Neural cell (in vitro differentiated cells): Measurements from ENCODE around the gene KIF2A. TPM values are rescaled to one million over a fixed set of nuclear protein-coding genes. Genes with fewer than 3 reads are reported as not detected.

Experiments
- H2AFZ ChIP-seq: fragments of 200-600, 300-800 bp; sonication (generic), shearing (Covaris generic); 2 replicates; pipeline ENCODE4 v1.6.0; 2014; ENCODE audit warnings: low read depth, mild to moderate bottlenecking, antibody characterized with exemption, low read length, moderate library complexity
- H3F3A ChIP-seq: fragments of 200-600 bp; shearing (Covaris generic); 2 replicates; pipeline ENCODE4 v1.6.1; 2016; ENCODE audit warnings: mild to moderate bottlenecking, moderate library complexity, mixed read lengths, antibody characterized with exemption, low read length; ENCODE audit not compliant: insufficient read depth, poor library complexity, severe bottlenecking
- H3K27ac ChIP-seq: fragments of 200-600, 300-800 bp; sonication (generic), shearing (Covaris generic); 2 replicates; pipeline ENCODE4 v1.5.1; 2014; ENCODE audit warnings: mild to moderate bottlenecking, low read length, moderate library complexity
- H3K27me3 ChIP-seq: fragments of 300-800, 200-600 bp; sonication (generic), shearing (Covaris generic); 2 replicates; pipeline ENCODE4 v1.6.0; 2014; ENCODE audit warnings: mild to moderate bottlenecking, low read depth, low read length, moderate library complexity; ENCODE audit not compliant: insufficient read depth
- H3K36me3 ChIP-seq: fragments of 300-800, 200-600 bp; sonication (generic), shearing (Covaris generic); 2 replicates; pipeline ENCODE4 v1.5.1; 2014; ENCODE audit warnings: mild to moderate bottlenecking, antibody characterized with exemption, low read length, moderate library complexity; ENCODE audit not compliant: insufficient read depth
- H3K4me2 ChIP-seq: fragments of 300-800, 200-600 bp; sonication (generic), shearing (Covaris generic); 2 replicates; pipeline ENCODE4 v1.6.0; 2014; ENCODE audit warnings: mild to moderate bottlenecking, low read length
- H3K4me3 ChIP-seq: fragments of 300-800, 200-600 bp; sonication (generic), shearing (Covaris generic); 2 replicates; pipeline ENCODE4 v1.5.1; 2014; ENCODE audit warnings: mild to moderate bottlenecking, low read length, moderate library complexity
- H3K79me2 ChIP-seq: fragments of 200-600 bp; shearing (Covaris generic); replicated peaks from 2 replicates; pipeline ENCODE4 v1.6.0; 2014; ENCODE audit warnings: mild to moderate bottlenecking, low read length, moderate library complexity; ENCODE audit not compliant: insufficient read depth
- H3K9ac ChIP-seq: fragments of 300-800, 200-600 bp; sonication (generic), shearing (Covaris generic); 2 replicates; pipeline ENCODE4 v1.6.1; 2016; ENCODE audit warnings: mild to moderate bottlenecking, low read length, mixed read lengths
- H3K9me2 ChIP-seq: fragments of 200-600 bp; shearing (Covaris generic); 2 replicates; pipeline ENCODE4 v1.6.1; 2016; ENCODE audit warnings: mild to moderate bottlenecking, low read length, mixed read lengths; ENCODE audit not compliant: insufficient read depth
- H3K9me3 ChIP-seq: fragments of 200-600, 300-800 bp; sonication (generic), shearing (Covaris generic); 2 replicates; pipeline ENCODE4 v1.6.1; 2016; ENCODE audit warnings: mild to moderate bottlenecking, mixed run types, low read length, moderate library complexity, mixed read lengths
- H4K20me1 ChIP-seq: fragments of 200-600 bp; shearing (Covaris generic); 2 replicates; pipeline ENCODE4 v1.6.1; 2016; ENCODE audit warnings: mild to moderate bottlenecking, mixed run types; ENCODE audit not compliant: insufficient read depth
- EP300 ChIP-seq: fragments of 450-650 bp; conservative IDR thresholded peaks from 2 replicates; pipeline ENCODE4 v1.6.1; 2014; ENCODE audit warnings: antibody characterized with exemption, mild to moderate bottlenecking, moderate library complexity; ENCODE audit not compliant: poor library complexity, severe bottlenecking
- EZH2 ChIP-seq: fragments of 200-600, 300-800 bp; shearing (Covaris generic), sonication (generic); IDR thresholded peaks from 2 replicates; pipeline ENCODE4 v1.6.1; 2014; ENCODE audit warnings: antibody characterized with exemption, low read length, borderline replicate concordance, mild to moderate bottlenecking; ENCODE audit not compliant: insufficient read depth, poor library complexity, severe bottlenecking
- MXI1 ChIP-seq: fragments of 450-650 bp; conservative IDR thresholded peaks from 2 replicates; pipeline ENCODE4 v1.6.1; 2014; ENCODE audit warnings: antibody characterized with exemption, mild to moderate bottlenecking; ENCODE audit not compliant: poor library complexity, severe bottlenecking
- POLR2AphosphoS5 ChIP-seq: IDR thresholded peaks from 2 replicates; pipeline ENCODE4 v1.6.1; 2012
- RAD21 ChIP-seq: fragments of 450-650 bp; conservative IDR thresholded peaks from 2 replicates; pipeline ENCODE4 v1.6.1; 2014; ENCODE audit warnings: antibody characterized with exemption, mild to moderate bottlenecking, moderate library complexity
- SMC3 ChIP-seq: fragments of 450-650 bp; conservative IDR thresholded peaks from 2 replicates; pipeline ENCODE4 v1.6.1; 2014; ENCODE audit warnings: antibody characterized with exemption, mild to moderate bottlenecking, moderate library complexity; ENCODE audit not compliant: poor library complexity
- TAF1 ChIP-seq: IDR thresholded peaks from 2 replicates; pipeline ENCODE4 v1.6.1; 2012; ENCODE audit warnings: low read depth
- polyA plus RNA-seq: library from polyadenylated mRNA; depleted of rRNA; stranded (reverse); fragments of >200 nt; gene quantifications from 2 replicates; pipeline ENCODE4 v1.2.3, GENCODE V29; 2014
- TF ChIP-seq, protein P1 (sequence below): fragments of 450-650 bp; IDR thresholded peaks from 2 replicates; pipeline ENCODE4 v1.5.1; 2014; ENCODE audit warnings: antibody characterized with exemption, mild to moderate bottlenecking, moderate library complexity; ENCODE audit not compliant: poor library complexity, severe bottlenecking
- TF ChIP-seq, protein P2 (sequence below): IDR thresholded peaks from 2 replicates; pipeline ENCODE4 v1.6.1; 2012; ENCODE audit warnings: borderline replicate concordance

Gene KIF2A
- polyA plus RNA-seq, 1 donor from 2014 or later, result 68.4 TPM

DNA sequence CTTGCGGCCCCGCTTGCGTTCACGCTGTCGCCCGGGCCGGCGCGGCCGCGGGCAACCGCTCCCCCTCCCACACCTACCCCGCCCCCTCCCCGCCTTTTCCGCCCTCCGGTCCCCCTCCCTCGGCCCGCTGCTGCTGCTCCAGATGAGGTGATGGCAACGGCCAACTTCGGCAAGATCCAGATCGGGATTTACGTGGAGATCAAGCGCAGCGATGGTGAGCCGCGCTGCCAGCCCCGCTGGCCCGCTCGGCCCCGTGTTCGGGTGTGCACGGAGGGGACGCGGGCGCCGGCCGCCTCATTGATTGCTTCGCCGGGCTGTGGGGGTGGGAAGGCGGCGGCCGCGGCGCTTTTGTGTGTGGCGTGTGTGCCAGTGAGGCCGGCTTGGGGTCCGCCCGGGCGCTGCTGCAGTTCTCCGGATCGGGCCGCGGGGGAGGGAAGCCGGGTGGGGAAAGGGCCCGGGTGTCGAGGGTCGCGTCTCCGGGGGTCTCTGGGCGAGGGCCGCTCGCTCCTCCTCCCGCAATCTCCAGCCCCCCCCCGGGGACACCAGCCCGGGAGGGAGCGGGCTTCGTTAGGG lies 403 bp downstream of the KIF2A start:
- TF ChIP-seq TAF1, result no peak
- peak; percentile 61 for TF ChIP-seq POLR2AphosphoS5
- no peak for TF ChIP-seq SMC3
- TF ChIP-seq RAD21, result no peak
- no peak for TF ChIP-seq EP300
- TF ChIP-seq, protein P1, sequence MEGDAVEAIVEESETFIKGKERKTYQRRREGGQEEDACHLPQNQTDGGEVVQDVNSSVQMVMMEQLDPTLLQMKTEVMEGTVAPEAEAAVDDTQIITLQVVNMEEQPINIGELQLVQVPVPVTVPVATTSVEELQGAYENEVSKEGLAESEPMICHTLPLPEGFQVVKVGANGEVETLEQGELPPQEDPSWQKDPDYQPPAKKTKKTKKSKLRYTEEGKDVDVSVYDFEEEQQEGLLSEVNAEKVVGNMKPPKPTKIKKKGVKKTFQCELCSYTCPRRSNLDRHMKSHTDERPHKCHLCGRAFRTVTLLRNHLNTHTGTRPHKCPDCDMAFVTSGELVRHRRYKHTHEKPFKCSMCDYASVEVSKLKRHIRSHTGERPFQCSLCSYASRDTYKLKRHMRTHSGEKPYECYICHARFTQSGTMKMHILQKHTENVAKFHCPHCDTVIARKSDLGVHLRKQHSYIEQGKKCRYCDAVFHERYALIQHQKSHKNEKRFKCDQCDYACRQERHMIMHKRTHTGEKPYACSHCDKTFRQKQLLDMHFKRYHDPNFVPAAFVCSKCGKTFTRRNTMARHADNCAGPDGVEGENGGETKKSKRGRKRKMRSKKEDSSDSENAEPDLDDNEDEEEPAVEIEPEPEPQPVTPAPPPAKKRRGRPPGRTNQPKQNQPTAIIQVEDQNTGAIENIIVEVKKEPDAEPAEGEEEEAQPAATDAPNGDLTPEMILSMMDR, result no peak
- H3K4me2 ChIP-seq, result no peak overlapping the region

DNA sequence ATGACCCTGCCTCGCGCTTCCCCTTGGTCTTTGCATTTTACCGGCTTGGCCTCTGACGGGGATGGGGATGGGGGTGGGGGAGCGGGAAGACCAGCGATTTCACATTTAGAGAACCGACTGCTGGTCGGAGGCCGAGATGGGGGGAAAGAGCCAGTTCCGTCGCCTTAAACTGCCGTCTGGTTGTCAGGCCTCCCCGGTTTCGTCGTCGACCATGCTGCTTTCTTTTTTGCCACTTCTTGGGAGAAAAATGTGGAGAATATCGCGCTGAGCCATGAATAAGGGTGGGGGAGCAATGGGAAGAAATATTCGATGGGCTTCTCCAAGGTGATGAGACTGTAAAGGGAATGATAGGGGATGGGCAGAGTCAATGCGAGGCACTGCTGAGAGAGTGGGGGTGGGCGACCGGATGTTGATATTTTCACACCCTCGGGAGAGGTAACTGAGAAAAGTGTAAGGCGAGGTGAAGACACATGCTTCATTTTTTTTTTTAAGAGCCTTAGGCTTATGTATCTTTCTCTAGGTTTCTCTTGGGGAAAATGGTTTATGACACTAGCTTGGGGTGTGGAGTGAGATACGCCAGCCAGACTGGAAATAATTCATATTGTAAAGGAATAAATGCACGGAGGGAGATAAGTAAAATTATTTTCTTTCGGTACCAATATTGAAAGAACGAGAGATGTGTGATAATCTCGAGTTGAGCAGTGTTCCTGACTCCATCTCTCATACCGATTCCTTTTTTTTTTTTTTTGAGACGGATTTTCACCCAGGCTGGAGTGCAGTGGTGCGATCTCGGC lies 1.1 kb downstream of the KIF2A start:
- TF ChIP-seq MXI1 (peak; percentile 86), RAD21 (no peak), TAF1 (no peak), EP300 (no peak), POLR2AphosphoS5 (peak; percentile 71), SMC3 (no peak), EZH2 (no peak)
- TF ChIP-seq, protein P2, sequence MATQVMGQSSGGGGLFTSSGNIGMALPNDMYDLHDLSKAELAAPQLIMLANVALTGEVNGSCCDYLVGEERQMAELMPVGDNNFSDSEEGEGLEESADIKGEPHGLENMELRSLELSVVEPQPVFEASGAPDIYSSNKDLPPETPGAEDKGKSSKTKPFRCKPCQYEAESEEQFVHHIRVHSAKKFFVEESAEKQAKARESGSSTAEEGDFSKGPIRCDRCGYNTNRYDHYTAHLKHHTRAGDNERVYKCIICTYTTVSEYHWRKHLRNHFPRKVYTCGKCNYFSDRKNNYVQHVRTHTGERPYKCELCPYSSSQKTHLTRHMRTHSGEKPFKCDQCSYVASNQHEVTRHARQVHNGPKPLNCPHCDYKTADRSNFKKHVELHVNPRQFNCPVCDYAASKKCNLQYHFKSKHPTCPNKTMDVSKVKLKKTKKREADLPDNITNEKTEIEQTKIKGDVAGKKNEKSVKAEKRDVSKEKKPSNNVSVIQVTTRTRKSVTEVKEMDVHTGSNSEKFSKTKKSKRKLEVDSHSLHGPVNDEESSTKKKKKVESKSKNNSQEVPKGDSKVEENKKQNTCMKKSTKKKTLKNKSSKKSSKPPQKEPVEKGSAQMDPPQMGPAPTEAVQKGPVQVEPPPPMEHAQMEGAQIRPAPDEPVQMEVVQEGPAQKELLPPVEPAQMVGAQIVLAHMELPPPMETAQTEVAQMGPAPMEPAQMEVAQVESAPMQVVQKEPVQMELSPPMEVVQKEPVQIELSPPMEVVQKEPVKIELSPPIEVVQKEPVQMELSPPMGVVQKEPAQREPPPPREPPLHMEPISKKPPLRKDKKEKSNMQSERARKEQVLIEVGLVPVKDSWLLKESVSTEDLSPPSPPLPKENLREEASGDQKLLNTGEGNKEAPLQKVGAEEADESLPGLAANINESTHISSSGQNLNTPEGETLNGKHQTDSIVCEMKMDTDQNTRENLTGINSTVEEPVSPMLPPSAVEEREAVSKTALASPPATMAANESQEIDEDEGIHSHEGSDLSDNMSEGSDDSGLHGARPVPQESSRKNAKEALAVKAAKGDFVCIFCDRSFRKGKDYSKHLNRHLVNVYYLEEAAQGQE, result peak; percentile 7
- TF ChIP-seq, protein P1, result no peak
- Histone ChIP-seq H3K9me3 (no peaks in the 10 kb centered on the region), H3F3A (peaks cover 5% of the 10 kb centered on the region), H3K27ac (peak overlapping the region; percentile 98), H3K9ac (peak overlapping the region; percentile 98), H3K79me2 (peaks cover 50% of the 10 kb centered on the region), H3K4me2 (peak overlapping the region; percentile 41), H3K27me3 (no peaks in the 10 kb centered on the region), H3K36me3 (no peaks in the 10 kb centered on the region), H2AFZ (peak overlapping the region; percentile 82), H4K20me1 (no peaks in the 10 kb centered on the region), H3K4me3 (peak overlapping the region; percentile 98), H3K9me2 (no peaks in the 10 kb centered on the region)

More for the DNA sequence above, 403 bp downstream of the KIF2A start:
- H3K27ac ChIP-seq, result peak overlapping the region; percentile 98
- H3K9me3 ChIP-seq, result no peaks in the 10 kb centered on the region
- peaks cover 5% of the 10 kb centered on the region for H3F3A ChIP-seq
- H4K20me1 ChIP-seq, result no peaks in the 10 kb centered on the region
- no peaks in the 10 kb centered on the region for H3K27me3 ChIP-seq
- peaks cover 43% of the 10 kb centered on the region for H3K79me2 ChIP-seq
- H3K36me3 ChIP-seq, result no peaks in the 10 kb centered on the region
- peak overlapping the region; percentile 82 for H2AFZ ChIP-seq
- H3K4me3 ChIP-seq, result peak overlapping the region; percentile 98
- H3K9ac ChIP-seq, result peak overlapping the region; percentile 98
- no peaks in the 10 kb centered on the region for H3K9me2 ChIP-seq
